Measurements from ENCODE around the gene LHPP.
A peak's percentile ranks its signal among the peaks of the same experiment; 100 is the strongest.

- TF ChIP-seq CTCF (IDR thresholded peaks at IDR 0.05), result peak in 2 of 6 experiments; percentile 32 to 47
- no peak for TF ChIP-seq POLR2A (IDR thresholded peaks at IDR 0.05)
Measured at GRCh38 chr10:124636271-124636995, 174.8 kb downstream of the LHPP start.

All from Peyer's patch (tissue), 4 donors.